GM18870 (cell line): ENCODE data around the gene CCDC142.

Experiments
- ATAC-seq: cut with Tn5 transposase; IDR thresholded peaks from one replicate; pipeline ENCODE4 v1.9.1; 2021; ENCODE audit warnings: moderate library complexity; ENCODE audit not compliant: unreplicated experiment

CCDC142 gene

DNA sequence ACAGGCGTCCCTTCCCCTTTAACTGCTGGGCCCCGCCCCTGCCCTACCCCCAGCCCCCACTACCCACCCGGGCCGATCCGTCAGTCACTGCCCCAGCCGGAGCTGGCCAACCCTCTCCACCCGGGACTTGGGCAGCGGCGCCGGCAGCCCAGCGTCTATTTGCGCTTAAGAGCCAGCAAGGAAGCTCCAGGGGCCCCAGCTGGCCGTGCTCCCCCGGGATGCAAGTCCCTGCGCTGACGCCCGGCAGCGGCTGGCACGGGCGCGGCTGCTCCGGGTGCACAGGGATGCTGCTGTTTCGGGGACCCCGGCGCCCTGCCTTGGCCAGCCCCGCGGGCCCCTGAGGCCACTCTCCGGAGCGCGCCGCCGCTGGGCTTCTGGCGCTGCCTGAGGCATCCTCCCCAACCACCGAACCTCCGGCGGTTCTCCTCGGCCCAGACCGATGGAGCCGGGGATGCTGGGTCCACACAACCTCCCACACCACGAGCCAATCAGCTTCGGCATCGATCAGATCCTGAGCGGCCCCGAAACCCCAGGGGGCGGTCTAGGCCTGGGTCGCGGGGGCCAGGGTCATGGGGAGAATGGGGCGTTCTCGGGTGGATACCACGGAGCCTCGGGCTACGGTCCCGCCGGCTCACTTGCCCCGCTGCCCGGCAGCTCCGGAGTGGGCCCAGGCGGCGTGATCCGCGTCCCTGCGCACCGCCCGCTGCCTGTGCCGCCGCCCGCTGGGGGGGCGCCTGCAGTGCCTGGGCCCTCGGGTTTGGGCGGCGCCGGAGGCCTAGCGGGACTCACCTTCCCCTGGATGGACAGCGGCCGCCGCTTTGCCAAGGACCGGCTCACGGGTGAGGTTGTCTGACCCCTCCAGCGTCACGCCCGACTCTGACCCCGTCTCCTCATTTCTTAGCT is 31.8 kb upstream of the CCDC142 start, which contains the start of gene TLX2:
Gene TLX2, plus strand, starts transcription at position 83 of the 903 bp plus-strand sequence. Its CDS starts 357 bp downstream, at position 440.
- ATAC-seq: no peak

DNA sequence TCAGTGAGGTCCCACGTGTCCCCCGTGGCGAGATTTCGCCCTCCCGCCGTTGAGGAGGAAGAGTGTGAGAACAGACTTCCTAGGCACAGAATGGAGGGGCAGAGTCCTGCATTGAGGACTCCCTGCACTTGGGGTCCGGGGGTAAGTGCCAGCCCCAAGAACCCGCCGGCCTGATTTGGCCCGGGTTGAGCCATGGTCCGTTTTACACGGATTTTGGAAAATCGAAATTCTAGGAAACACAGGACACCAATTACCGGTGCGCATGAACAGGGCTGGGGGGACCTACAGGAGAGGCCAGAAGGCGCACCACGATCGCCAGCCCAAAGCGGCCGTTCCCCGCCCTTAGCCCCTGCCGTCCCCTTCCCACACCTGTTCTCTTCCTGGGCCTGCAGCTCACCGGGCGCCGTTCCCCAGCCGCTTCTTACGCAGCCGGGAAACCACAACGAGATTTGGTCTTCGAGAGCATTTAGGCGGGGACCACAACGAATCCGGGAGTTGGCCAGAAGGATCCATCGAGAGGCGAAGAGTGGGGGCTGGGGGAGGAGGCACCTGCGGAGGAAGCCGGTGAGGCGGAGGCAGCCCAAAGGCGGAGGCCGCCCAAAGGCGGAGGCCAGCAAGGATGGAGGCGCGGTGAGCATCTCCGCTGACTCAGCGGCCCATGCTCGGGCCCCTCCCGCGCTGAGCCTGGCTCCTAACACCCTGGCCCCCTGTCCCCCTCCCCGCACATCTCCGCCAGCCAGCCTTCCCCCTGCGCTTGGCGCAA is 31.0 kb upstream of the CCDC142 start:
- no peak for ATAC-seq

DNA sequence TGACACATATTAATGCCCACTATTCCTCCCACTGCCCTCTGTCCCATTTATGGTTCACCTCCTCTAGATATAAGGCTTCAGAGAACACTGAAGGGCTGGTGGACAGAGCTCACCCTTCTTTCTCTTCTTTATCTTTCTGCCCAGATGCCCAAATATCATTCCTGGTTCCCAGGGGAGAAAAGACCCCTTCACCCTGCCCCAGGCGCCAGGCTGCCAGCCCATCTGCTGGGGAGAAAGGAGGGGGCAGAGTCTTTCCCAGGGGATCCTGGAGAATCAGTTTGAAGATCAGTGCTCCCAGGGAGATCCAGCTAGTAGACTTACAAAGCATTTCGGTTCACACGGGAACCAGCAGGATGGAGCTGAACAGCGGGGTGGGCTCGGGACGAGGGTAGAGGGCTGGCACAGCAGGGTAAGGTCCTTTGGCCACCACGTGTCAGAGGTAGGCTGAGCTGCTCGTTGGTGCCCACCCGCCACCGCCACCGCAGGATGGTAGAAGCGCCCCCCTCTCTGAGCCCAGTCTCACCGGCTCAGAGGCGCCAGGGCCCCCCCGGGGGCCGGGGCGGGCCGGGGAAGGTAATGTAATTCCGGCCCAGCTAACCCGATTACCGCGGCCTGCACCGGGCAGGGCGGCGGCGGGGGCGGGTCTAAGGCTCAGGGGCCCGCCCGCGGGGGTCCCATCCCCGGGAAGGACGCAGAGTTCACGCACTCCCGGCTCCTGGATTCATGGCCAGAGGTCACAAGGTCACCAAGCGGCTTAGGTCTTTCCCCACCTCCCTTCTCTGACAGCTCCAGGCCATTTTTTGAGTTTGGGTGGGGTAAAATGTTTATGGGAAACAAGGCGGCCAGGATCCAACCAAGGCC is 30.2 kb upstream of the CCDC142 start:
- ATAC-seq: no peak

DNA sequence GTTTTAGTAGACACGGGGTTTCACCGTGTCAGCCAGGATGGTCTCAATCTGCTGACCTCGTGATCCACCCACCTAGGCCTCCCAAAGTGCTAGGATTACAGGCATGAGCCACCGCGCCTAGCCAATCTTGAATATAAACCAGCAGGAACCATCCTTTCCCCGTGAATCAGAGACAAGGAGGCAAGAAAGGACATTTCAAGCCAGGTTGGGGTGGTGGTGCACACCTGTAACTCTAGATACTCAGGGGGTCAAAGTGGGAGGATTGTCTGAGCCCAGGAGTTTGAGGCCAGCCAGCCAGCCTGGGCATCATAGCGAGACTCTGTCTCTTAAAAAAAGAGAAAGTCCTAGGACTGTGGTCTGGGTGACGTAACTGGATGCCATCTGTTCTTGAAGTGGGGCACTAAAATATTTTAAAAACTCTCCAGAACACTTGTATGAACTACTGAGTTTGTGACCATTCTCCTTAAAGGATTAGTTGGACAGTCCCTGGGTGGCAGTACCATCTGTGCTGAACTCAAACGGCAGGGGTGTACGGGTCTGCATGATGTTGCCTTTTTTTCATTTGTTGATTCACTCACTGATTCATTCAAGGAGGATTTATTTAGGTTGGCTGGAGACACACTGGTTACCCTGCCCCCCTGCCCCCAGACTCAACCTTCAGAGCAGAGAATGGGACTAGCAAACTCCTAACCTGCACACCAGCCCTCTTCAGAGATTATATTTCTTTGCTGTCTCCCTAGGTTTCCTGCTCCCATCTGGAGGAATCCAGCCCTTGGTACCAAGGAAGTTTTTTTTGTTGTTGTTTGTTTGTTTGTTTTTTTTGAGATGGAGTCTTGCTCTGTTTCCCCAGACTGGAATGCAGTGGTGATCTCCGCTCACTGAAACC is 28.5 kb upstream of the CCDC142 start:
- no peak for ATAC-seq

DNA sequence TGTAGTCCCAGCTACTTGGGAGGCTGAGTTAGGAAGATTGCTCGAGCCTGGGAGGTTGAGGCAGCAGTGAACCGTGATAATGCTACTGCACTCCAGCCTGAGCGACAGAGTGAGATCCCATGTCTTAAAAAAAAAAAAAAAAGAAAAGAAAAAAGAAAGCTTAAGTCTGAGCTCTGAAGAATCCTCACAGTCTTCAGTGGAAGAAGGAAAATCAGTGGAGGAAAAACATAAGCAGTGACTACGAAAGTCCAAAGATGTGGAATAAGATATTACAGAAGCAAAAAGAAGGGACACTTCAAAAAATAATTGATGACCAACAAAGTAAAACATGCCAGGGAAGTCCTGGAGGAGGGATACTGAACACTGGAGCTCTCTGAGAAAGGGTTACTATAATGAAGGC is 27.5 kb upstream of the CCDC142 start:
- ATAC-seq: no peak

DNA sequence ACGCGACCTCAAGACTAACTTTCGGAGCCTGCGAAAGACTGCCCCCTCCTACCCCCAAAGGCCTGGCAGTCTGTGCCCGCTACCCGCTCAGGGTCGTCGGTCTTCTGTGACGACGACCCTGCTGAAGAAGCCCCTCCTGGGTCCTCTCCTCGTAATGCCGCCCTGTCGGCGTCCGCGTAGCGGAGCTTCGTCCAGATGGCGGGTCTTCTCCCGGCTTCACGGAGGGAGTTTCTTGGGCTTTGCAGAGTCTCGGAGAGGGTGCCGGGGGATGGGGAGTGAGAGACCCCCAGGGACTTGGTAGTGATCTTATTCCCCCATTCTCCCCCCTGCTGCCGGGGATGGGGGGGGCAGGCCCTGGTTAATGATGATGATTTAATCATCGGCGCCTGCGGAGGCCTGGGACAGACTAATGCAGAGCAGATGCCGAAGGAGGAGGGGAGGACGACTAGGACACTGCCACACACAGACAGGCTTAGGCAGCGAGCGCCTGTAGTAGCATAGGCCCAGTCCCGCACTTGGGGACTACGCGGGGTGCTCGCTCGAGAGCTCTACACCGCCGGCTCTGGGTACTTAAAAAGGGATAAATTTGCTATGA is 25.2 kb upstream of the CCDC142 start:
- ATAC-seq: no peak

DNA sequence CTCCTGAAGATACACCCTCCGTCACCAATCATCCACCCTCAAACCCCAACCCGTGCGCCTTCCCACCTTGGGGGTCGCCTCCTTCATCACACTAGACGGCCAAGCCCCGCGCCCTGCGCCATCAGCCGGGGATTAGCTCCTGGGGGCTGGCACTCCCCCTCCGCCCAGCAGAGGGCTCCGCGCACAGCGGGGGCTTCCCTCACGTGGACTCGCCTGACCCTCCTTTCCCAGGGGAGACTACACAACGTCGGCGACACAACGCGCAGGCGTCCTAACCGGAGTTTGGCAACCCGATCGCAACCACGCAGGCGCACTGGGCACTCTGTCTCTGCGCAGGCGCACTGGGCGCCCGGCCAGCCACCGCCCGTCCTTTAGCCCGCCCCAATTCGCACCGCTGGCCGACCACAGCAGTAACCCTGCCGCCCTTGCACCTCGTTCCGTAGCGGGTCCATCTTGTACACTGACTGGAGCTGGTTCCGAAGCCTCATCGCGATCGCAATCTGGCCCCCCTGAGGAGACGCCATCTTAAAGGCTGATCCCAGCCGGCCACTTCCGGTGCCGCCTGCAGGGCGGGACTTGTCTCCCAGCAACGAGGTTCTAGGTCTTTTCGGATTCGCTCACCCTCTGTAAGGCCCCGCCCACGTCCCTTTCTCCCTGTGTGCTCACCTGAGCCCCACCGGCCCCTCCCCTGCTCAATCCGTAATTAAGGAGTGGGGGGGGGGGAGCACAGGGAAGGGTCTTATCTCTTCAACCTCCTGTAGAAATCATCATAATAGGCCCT is 24.5 kb upstream of the CCDC142 start, which contains the start of gene PCGF1:
Gene PCGF1, minus strand, starts transcription at position 551 of the 781 bp plus-strand sequence. Its CDS starts 27 bp downstream, at position 524.
- ATAC-seq: peak; percentile 91

DNA sequence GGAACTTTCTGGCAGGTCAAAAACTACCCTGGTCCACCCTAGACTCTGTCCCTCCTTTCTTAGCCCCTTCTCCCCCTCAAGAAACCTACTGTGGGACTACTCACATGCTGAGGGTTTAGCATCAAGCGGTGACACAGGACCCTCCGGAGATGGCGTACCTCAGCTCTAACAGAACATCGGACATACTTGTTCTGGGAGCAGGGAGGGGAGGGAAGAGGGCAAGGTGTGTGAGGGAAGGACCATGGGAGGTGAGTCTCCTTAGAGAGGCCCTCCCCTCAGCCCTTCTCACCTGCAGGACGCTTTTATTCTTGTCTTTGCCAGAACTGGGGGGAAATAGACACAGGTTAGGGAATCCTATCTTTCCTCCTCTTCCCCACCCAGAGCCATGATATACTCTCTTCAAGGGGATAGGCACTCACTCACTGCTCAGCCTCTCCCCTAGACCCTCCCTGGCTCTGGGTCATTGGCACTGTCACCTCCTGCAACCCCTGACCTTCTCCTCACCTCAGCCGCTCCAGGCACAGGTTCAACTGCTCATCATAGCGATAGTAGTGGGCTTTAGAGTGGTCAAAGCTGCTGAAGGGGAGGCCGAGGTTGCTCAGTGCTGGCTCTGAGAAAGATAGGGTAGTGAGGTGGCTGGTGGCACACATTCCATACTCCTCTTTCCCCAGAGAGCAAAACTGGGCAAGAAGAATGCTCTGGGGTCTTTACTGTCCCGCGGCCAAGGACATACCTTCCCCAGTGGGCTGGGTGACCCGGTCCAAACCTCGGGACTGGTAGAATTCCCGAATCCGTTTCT is 22.8 kb upstream of the CCDC142 start:
- ATAC-seq: no peak

DNA sequence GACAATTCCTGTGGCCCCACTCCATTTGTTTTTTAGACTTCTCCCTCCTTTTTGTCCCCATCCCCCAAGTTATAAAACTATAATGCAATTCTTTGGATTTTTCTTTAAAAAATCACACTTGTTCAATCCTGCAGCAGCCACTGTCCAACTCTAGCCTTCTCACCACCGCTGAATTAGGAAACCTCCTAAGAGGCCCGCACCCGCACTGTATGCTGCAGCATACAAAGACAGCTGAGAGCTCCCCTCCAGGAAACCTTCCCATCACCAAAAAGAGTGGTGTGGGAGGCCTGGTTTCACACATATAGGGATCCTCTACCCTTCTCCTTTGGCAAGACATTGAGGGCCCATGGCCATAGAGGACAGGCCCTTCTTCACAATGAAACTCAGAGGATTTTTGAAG is 21.8 kb upstream of the CCDC142 start:
- ATAC-seq: no peak

DNA sequence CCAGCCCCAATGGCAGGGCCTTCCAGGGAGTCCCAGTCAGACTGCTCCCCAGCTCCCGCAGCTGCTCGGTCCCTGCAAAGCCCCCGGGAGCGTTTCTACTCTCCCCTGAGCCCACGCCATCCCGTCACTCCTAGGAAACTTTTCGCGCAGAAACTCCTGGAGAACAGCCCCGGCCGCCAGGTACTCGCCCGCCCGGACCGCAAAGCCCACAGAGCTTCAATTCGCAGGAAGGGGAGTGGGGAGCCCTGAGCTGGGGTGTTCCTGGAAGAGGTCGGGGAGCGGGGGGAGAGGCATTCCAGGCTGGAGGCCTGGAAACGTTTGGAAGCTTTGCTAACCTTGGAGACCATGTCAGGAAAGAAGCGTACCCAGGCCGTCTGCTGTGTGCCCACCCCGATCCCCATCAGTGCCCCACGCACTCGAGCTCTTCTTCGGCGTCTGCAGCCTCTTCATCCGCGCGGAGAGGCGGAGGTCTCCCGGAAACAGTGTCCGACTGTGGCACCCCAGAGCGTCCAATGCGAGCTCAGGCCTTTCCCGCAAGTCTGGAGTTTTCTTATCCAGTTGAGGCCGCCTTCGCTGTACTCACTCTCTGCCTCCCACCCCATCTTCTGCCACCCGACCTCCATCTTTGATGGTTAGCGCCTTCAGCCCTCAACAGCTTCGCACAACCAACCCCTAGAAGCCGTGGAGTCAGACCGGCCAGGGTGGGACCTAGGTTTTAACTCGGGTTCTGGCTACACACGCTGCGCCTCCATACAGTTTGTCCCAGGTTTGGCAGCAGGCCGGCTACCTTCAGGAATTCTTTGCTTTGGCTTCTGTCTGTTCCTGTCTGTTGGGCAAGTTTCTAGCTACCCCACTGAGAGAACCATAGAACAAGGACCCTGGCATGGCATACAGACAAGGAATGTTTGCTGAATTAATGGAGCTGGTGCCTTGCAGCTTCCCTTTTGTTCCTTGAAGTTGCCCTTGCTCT is 21.0 kb upstream of the CCDC142 start:
- ATAC-seq: no peak

DNA sequence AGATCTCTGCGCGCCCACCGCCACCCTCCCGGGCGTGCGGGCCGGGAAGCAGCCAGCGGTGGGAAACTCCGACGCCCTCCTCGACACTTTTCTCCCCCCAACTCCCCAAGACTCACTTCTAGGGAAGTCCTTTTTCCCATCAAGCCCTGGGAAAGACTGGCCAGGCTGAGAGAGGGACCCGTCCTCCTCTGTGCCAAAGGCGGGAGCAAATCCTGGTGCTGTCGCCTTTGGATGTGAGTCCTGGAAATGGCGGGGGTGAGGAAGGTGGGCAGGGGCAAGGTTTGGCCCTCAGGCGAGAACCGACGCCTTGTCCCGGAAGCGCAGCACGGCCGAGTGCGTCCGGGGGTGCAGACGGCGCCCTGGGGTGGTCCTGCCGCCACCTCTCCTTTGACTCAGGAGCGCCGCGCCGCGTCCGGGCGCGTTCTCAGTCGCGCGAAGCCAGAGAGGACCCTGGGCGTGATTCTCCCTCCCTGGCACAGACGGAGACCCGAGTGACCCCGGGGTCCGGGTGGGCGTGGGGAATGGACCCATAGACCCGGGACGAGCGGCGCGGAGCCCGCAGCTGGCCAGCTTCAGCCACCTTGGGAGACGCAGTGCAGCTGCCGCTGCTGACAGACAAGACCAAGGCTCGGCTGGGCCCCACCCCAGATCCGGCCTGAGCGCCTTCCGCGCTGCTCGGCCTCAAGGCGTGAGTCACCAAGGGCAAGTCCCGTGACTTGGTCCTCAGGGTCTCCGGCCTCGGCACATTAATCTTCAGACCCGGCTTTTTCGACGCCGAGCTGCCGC is 20.1 kb upstream of the CCDC142 start:
- ATAC-seq: no peak

DNA sequence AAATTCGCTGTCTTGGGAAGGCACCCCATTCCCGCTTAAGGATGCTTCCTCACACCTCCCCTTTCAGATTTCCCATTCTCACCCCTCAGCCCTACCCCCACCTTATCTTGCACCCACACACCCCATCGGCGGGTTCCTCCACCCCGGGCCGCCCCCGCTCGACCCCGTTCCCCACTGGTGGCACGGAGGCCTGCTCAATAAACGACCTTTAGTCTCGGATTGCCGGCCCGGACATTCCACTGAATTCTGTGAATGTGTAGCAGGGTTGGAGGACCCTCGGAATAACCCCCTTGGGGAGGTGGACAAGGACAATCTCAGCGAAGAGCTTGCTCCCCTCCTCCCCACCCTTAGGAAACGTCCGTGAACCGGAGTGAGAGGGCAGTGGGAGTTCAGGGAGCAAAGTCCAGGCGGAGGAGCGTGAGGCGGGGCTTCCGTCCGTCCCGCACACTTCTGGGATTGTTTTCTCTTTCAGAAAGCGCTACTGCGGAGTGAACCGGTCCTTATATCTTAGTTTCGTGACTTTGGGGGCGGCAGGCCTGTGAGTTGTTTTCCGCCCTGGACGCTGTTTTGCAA is 19.4 kb upstream of the CCDC142 start:
- no peak for ATAC-seq

DNA sequence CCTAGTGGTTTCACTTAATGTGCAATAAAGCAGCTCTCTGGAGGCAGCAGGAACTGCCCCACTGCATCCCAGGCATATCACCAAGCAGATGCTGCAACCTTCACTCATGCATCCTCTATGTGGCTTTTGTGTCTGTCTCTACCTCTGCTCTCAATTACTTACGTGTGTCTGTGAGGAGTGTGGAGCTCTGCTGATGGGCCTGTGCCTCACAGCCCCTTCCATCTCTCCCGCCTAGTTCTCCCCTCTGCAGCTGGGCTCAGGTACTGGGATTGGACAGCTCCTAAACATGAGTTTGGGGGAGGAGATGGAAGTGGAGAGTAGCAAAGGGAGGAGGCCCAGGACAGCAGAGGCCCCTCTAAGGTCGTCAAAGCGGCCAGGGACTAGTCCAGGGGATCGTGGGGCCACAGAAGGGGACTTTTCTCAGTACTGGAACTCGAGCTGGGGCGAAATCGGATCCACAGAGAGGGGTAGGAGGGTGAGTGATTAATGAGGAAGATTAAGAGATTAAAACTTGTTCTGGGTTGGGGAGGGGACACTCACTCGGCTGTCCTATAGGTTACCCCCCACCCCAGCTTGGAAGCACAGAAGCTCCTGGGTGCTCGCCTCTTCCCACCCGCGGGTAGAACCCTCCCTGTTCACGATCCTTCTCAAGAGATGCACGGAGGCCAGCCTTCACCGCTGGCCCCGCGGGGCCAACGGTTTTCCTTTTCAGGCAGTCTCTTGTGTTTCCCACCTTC is 18.7 kb upstream of the CCDC142 start:
- no peak for ATAC-seq

DNA sequence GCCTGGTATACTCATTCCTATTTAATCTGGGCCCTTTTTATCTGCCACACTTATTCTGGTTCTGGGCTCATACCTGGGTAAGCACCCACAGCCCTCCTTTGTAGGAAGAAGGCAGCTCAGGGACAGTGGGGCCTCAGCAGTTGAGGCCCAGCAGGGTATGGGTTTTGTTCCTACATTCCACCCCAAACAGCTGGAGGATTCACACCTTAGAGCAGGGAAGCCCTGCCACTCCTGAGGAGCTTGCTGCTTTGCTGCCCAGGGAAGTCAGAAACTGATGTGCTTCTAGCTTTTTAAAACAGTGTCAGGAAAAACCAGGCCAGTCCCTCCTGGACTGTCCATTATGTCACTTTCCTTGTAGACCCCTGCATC is 17.8 kb upstream of the CCDC142 start:
- no peak for ATAC-seq

DNA sequence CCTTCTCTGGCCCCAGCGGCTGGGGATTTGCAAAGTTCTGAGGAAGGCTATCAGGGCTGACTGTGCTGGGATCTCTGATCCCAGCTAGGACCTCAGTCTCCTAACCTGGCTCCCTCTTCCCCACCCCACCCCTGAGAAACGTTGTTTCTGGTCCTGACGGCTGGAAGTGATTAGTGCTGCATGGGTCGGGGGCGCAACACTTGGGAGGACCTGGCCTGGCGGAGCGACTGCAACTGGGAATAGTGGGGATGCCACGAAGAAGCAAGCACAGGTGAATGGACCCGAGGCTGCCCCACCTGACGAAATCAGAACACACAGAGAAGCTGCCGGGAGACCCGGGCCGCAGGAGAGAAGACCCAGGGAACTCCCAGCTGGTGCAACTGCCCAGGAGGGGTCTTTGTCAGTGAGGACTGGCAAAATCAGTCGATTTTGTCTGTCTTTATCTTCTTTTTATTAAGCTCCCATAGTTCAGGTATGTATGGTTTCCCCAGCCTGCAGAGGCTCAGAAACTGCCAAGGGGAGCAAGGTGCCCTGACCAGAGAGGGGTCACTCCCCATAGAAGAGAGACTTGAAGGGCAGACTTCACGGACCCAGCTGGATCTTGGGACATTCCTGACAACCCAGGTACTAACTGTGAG is 17.3 kb upstream of the CCDC142 start:
- ATAC-seq: no peak
